ENCODE measurements around the gene LTBP4.
A peak's percentile ranks its signal among the peaks of the same experiment; 100 is the strongest.
"Not testable (repeated sequence)": the region's sequence is repeated elsewhere in the genome, so short reads cannot be mapped to it uniquely, and the experiment has no call there.

LTBP4 gene, protein sequence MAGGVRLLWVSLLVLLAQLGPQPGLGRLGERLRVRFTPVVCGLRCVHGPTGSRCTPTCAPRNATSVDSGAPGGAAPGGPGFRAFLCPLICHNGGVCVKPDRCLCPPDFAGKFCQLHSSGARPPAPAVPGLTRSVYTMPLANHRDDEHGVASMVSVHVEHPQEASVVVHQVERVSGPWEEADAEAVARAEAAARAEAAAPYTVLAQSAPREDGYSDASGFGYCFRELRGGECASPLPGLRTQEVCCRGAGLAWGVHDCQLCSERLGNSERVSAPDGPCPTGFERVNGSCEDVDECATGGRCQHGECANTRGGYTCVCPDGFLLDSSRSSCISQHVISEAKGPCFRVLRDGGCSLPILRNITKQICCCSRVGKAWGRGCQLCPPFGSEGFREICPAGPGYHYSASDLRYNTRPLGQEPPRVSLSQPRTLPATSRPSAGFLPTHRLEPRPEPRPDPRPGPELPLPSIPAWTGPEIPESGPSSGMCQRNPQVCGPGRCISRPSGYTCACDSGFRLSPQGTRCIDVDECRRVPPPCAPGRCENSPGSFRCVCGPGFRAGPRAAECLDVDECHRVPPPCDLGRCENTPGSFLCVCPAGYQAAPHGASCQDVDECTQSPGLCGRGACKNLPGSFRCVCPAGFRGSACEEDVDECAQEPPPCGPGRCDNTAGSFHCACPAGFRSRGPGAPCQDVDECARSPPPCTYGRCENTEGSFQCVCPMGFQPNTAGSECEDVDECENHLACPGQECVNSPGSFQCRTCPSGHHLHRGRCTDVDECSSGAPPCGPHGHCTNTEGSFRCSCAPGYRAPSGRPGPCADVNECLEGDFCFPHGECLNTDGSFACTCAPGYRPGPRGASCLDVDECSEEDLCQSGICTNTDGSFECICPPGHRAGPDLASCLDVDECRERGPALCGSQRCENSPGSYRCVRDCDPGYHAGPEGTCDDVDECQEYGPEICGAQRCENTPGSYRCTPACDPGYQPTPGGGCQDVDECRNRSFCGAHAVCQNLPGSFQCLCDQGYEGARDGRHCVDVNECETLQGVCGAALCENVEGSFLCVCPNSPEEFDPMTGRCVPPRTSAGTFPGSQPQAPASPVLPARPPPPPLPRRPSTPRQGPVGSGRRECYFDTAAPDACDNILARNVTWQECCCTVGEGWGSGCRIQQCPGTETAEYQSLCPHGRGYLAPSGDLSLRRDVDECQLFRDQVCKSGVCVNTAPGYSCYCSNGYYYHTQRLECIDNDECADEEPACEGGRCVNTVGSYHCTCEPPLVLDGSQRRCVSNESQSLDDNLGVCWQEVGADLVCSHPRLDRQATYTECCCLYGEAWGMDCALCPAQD (N-terminal part only)
- total RNA-seq: 43.0 to 90.9 (median 48.3) reads per million in 9 experiments

GRCh38 chr19:40601134-40601974 lies at the start of gene LTBP4:
TSS of gene LTBP4 (plus strand) at chr19:40601369. CDS start at chr19:40601388, 19 bp downstream.
- Mint-ChIP-seq H3K27me3 (peaks cover 29 to 61% of the 10 kb centered on the region in 2 donors), H3K4me1 (ENCODE audit: low read depth in 2 of 2) (peaks cover 54% of the 10 kb centered on the region in 2 donors), H3K36me3 (ENCODE audit: insufficient read depth) (peaks cover 14% of the 10 kb centered on the region), H3K9me3 (no peaks in the 10 kb centered on the region), H3K27ac (peak within 1 kb of the TSS; percentile 41 to 60), H3K4me3 (peak within 1 kb of the TSS; percentile 72 to 89)
- ATAC-seq (replicated peaks) (no peak), DNase-seq (peak in 1 of 3 experiments; percentile 31)

GRCh38 chr19:40552848-40553247 lies 48.3 kb upstream of the LTBP4 start:
- ATAC-seq (replicated peaks) (no peak), DNase-seq (no peak)
- Mint-ChIP-seq H3K9me3 (no peaks in the 10 kb centered on the region), H3K4me1 (ENCODE audit: low read depth in 2 of 2) (peaks cover 4 to 10% of the 10 kb centered on the region in 2 donors), H3K36me3 (ENCODE audit: insufficient read depth) (peaks cover 3% of the 10 kb centered on the region), H3K4me3 (no peak overlapping the region), H3K27ac (no peak overlapping the region), H3K27me3 (peaks cover 75 to 93% of the 10 kb centered on the region in 2 donors)

GRCh38 chr19:40553885-40554857 lies 47.0 kb upstream of the LTBP4 start:
- H3K9me3 Mint-ChIP-seq: no peaks in the 10 kb centered on the region
- ATAC-seq (replicated peaks) (no peak), DNase-seq (no peak)
- peaks cover 0 to 6% of the 10 kb centered on the region in 2 donors for H3K4me1 Mint-ChIP-seq (ENCODE audit: low read depth in 2 of 2)
- H3K27me3 Mint-ChIP-seq: peaks cover 74 to 88% of the 10 kb centered on the region in 2 donors
- H3K27ac Mint-ChIP-seq: no peak overlapping the region
- peaks cover 3% of the 10 kb centered on the region for H3K36me3 Mint-ChIP-seq (ENCODE audit: insufficient read depth)
- H3K4me3 Mint-ChIP-seq: no peak overlapping the region

- H3K27me3 Mint-ChIP-seq: peaks cover 68 to 88% of the 10 kb centered on the region in 2 donors
- H3K4me3 Mint-ChIP-seq: no peak overlapping the region
- no peaks in the 10 kb centered on the region for H3K36me3 Mint-ChIP-seq (ENCODE audit: insufficient read depth)
Measured at GRCh38 chr19:40555978-40556689, 45.0 kb upstream of the LTBP4 start.

GRCh38 chr19:40556953-40557530 lies 44.1 kb upstream of the LTBP4 start:
- Mint-ChIP-seq H3K27ac (peak overlapping the region in 1 of 2 donors; percentile 47), H3K9me3 (no peaks in the 10 kb centered on the region), H3K27me3 (peaks cover 69 to 90% of the 10 kb centered on the region in 2 donors), H3K36me3 (ENCODE audit: insufficient read depth) (no peaks in the 10 kb centered on the region), H3K4me3 (no peak overlapping the region), H3K4me1 (ENCODE audit: low read depth in 2 of 2) (peaks cover 0 to 3% of the 10 kb centered on the region in 2 donors)
- ATAC-seq (replicated peaks): no peak
- no peak for DNase-seq

More at GRCh38 chr19:40555978-40556689, 45.0 kb upstream of the LTBP4 start:
- ATAC-seq (replicated peaks) (no peak), DNase-seq (no peak)
- no peaks in the 10 kb centered on the region for H3K9me3 Mint-ChIP-seq
- peaks cover 0 to 3% of the 10 kb centered on the region in 2 donors for H3K4me1 Mint-ChIP-seq (ENCODE audit: low read depth in 2 of 2)
- H3K27ac Mint-ChIP-seq: peak overlapping the region in 1 of 2 donors; percentile 75

DNA sequence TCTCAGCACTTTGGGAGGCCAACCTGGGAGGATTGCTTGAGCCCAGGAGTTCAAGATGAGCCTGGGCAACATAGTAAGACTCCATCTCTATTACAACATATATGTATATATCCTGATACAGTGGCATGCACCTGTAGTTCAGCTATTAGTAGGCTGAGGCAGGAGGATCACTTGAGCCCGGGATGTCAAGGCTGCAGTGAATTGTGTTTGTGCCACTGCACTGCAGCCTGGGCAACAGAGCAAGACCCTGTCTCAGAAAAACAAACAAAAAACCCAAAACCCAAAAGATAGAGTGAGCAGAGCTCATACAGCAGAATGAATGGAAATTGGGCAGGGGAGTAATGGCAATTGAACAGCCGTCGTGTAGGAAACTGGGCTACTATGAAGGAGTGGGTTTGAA lies 41.8 kb upstream of the LTBP4 start:
- Mint-ChIP-seq H3K4me3 (no peak overlapping the region), H3K9me3 (no peaks in the 10 kb centered on the region), H3K4me1 (ENCODE audit: low read depth in 2 of 2) (no peaks in the 10 kb centered on the region), H3K36me3 (ENCODE audit: insufficient read depth) (no peaks in the 10 kb centered on the region), H3K27ac (no peak overlapping the region), H3K27me3 (peaks cover 56 to 81% of the 10 kb centered on the region in 2 donors)
- ATAC-seq (replicated peaks) (no peak), DNase-seq (no peak)

GRCh38 chr19:40560092-40560507 lies 41.1 kb upstream of the LTBP4 start:
- H3K4me1 Mint-ChIP-seq (ENCODE audit: low read depth in 2 of 2): no peaks in the 10 kb centered on the region
- peaks cover 56 to 81% of the 10 kb centered on the region in 2 donors for H3K27me3 Mint-ChIP-seq
- H3K4me3 Mint-ChIP-seq: no peak overlapping the region
- DNase-seq: no peak
- no peak overlapping the region for H3K27ac Mint-ChIP-seq
- H3K36me3 Mint-ChIP-seq (ENCODE audit: insufficient read depth): no peaks in the 10 kb centered on the region
- ATAC-seq (replicated peaks): no peak
- no peaks in the 10 kb centered on the region for H3K9me3 Mint-ChIP-seq

DNA sequence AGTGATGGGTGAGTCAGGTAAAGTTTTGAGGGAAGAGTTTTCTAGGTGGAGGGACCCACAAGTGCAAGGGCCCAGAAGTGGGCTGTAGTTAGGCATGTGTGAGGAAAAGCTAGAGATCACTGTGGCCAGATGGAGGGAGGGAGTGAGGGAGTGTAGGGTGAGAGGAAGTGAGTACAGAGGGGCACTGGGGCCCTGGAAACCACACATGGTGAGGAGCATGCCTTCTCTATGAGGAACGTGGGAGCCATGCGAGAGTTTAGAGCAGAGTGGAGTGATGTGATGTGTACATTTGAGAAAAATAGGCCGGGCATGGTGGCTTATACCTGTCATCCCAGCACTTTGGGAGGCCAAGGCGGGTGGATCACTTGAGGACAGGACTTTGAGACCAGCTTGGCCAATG lies 39.2 kb upstream of the LTBP4 start:
- no peaks in the 10 kb centered on the region for H3K36me3 Mint-ChIP-seq (ENCODE audit: insufficient read depth)
- ATAC-seq (replicated peaks) (no peak), DNase-seq (no peak)
- H3K27ac Mint-ChIP-seq: no peak overlapping the region
- H3K4me3 Mint-ChIP-seq: no peak overlapping the region
- peaks cover 50 to 81% of the 10 kb centered on the region in 2 donors for H3K27me3 Mint-ChIP-seq
- H3K9me3 Mint-ChIP-seq: no peaks in the 10 kb centered on the region
- H3K4me1 Mint-ChIP-seq (ENCODE audit: low read depth in 2 of 2): no peaks in the 10 kb centered on the region

- not testable (repeated sequence) for DNase-seq; H3K27ac Mint-ChIP-seq; H3K9me3 Mint-ChIP-seq; ATAC-seq (replicated peaks); H3K4me3 Mint-ChIP-seq; H3K4me1 Mint-ChIP-seq (ENCODE audit: low read depth in 2 of 2); H3K36me3 Mint-ChIP-seq (ENCODE audit: insufficient read depth)
- H3K27me3 Mint-ChIP-seq: peaks cover 31 to 80% of the 10 kb centered on the region in 2 donors
Measured at GRCh38 chr19:40564535-40564934, 36.6 kb upstream of the LTBP4 start.

DNA sequence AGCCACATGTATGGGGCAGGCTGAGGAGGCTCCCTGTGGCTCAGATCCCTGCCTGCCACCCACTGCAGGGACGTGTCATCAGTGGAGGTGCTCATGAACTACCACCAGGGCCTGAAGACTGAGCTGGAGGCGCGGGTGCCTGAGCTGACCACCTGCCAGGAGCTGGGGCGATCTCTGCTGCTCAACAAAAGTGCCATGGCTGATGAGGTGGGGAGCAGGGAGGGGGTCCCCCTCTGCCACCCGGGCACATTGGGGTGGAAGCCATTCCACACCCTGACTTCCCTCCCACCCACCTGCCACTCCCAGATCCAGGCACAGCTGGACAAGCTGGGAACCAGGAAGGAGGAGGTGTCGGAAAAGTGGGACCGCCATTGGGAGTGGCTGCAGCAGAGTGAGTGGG lies 35.8 kb upstream of the LTBP4 start:
- peaks cover 4% of the 10 kb centered on the region in 2 donors for H3K4me1 Mint-ChIP-seq (ENCODE audit: low read depth in 2 of 2)
- peaks cover 25 to 72% of the 10 kb centered on the region in 2 donors for H3K27me3 Mint-ChIP-seq
- ATAC-seq (replicated peaks) (no peak), DNase-seq (no peak)
- no peak overlapping the region for H3K27ac Mint-ChIP-seq
- peaks cover 5% of the 10 kb centered on the region for H3K36me3 Mint-ChIP-seq (ENCODE audit: insufficient read depth)
- H3K9me3 Mint-ChIP-seq: no peaks in the 10 kb centered on the region
- no peak overlapping the region for H3K4me3 Mint-ChIP-seq

Measured in effector memory CD8-positive, alpha-beta T cell (primary cell).